Activated CD4-positive, alpha-beta T cell treated with anti-CD3 and anti-CD28 coated beads, Interleukin-2, amount 10 ng/mL, durations not matched to agents 7 days and 5 days (primary cell): ENCODE results near the gene RPL19. TPM values are rescaled to one million over a fixed set of nuclear protein-coding genes. Genes with fewer than 3 reads are reported as not detected.

Source experiments
- CTCF ChIA-PET: fragments of 350-600 bp; sonication (Branson Sonifier 250); formaldehyde crosslinking; loops from one replicate; lab custom pipeline; 2021; ENCODE audit warnings: antibody characterized with exemption; lab: Charles Lee
- POLR2A ChIA-PET: fragments of 350-600 bp; sonication (Branson Sonifier 250); formaldehyde crosslinking; loops from one replicate; lab custom pipeline; 2021; ENCODE audit warnings: antibody characterized with exemption; lab: Charles Lee
- DNase-seq: peaks from one replicate; pipeline ENCODE4 v3.0.0-alpha.2; 2020
- H3K27ac Mint-ChIP-seq: one replicate; pipeline ENCODE4 v1.8.0; 2021; ENCODE audit warnings: mild to moderate bottlenecking, moderate library complexity, mixed read lengths
- H3K27me3 Mint-ChIP-seq: one replicate; pipeline ENCODE4 v1.8.0; 2021; ENCODE audit warnings: mixed read lengths
- H3K36me3 Mint-ChIP-seq: one replicate; pipeline ENCODE4 v1.8.0; 2021; ENCODE audit warnings: low read depth, mixed read lengths
- H3K4me1 Mint-ChIP-seq: one replicate; pipeline ENCODE4 v1.8.0; 2021; ENCODE audit warnings: mixed read lengths
- H3K4me3 Mint-ChIP-seq: one replicate; pipeline ENCODE4 v1.8.0; 2021; ENCODE audit warnings: mild to moderate bottlenecking, moderate library complexity, mixed read lengths
- H3K9me3 Mint-ChIP-seq: one replicate; pipeline ENCODE4 v1.8.0; 2021; ENCODE audit warnings: mixed read lengths
- total RNA-seq, 2 experiments: library from RNA; stranded (reverse); gene quantifications; one replicate each; pipeline ENCODE4 v1.2.3, GENCODE V29; 2021

The RPL19 gene
- total RNA-seq, 2 experiments from 2014 or later = 1,832 to 1,924 TPM

- Mint-ChIP-seq H3K4me3 (no peak overlapping the region), H3K36me3 (peaks cover 3% of the 10 kb centered on the region), H3K4me1 (peaks cover 6% of the 10 kb centered on the region), H3K27ac (no peak overlapping the region), H3K27me3 (peaks cover 58% of the 10 kb centered on the region), H3K9me3 (no peaks in the 10 kb centered on the region)
- ChIA-PET CTCF (interaction anchor here (0.6 to 1.3 kb wide), 4 partner anchors 10 to 69 kb away, joined by 3 to 8 read pairs (median 4); no protein-coding TSS in a partner anchor), POLR2A (no interaction called here)
- DNase-seq = no peak
Measured at GRCh38 chr17:39221572-39221971, 21.5 kb downstream of the RPL19 start.

- POLR2A ChIA-PET = no interaction called here
Measured at GRCh38 chr17:39222151-39222550, 22.1 kb downstream of the RPL19 start.

GRCh38 chr17:39222866-39223834, 23.1 kb downstream of the RPL19 start:
- no peak overlapping the region for H3K27ac Mint-ChIP-seq
- DNase-seq = no peak
- peaks cover 3% of the 10 kb centered on the region for H3K36me3 Mint-ChIP-seq
- H3K4me3 Mint-ChIP-seq = no peak overlapping the region
- H3K27me3 Mint-ChIP-seq = peaks cover 57% of the 10 kb centered on the region
- peaks cover 6% of the 10 kb centered on the region for H3K4me1 Mint-ChIP-seq
- CTCF ChIA-PET = interaction anchor here (0.5 to 1.7 kb wide), 7 partner anchors 9 to 316 kb away, joined by 3 to 4 read pairs (median 3); no protein-coding TSS in a partner anchor
- POLR2A ChIA-PET = no interaction called here
- no peaks in the 10 kb centered on the region for H3K9me3 Mint-ChIP-seq

More at GRCh38 chr17:39222151-39222550, 22.1 kb downstream of the RPL19 start:
- Mint-ChIP-seq H3K27me3 (peaks cover 55% of the 10 kb centered on the region), H3K36me3 (peaks cover 3% of the 10 kb centered on the region), H3K4me1 (peaks cover 6% of the 10 kb centered on the region), H3K9me3 (no peaks in the 10 kb centered on the region), H3K4me3 (no peak overlapping the region), H3K27ac (no peak overlapping the region)
- DNase-seq = no peak
- CTCF ChIA-PET = no interaction called here

- H3K27me3 Mint-ChIP-seq = peaks cover 52% of the 10 kb centered on the region
- no peak overlapping the region for H3K4me3 Mint-ChIP-seq
- no peaks in the 10 kb centered on the region for H3K9me3 Mint-ChIP-seq
- peaks cover 3% of the 10 kb centered on the region for H3K36me3 Mint-ChIP-seq
- POLR2A ChIA-PET = no interaction called here
- peaks cover 6% of the 10 kb centered on the region for H3K4me1 Mint-ChIP-seq
- CTCF ChIA-PET = interaction anchor here (0.5 to 1.7 kb wide), 6 partner anchors 8 to 190 kb away, joined by 3 to 4 read pairs (median 3); no protein-coding TSS in a partner anchor
- DNase-seq = no peak
- no peak overlapping the region for H3K27ac Mint-ChIP-seq
Measured at GRCh38 chr17:39223907-39224777, 24.1 kb downstream of the RPL19 start.

GRCh38 chr17:39224778-39225307, 24.8 kb downstream of the RPL19 start:
- Mint-ChIP-seq H3K4me3 (peak overlapping the region; percentile 13), H3K9me3 (no peaks in the 10 kb centered on the region), H3K4me1 (peaks cover 6% of the 10 kb centered on the region), H3K27me3 (peaks cover 48% of the 10 kb centered on the region), H3K27ac (no peak overlapping the region), H3K36me3 (peaks cover 3% of the 10 kb centered on the region)
- DNase-seq = no peak
- ChIA-PET CTCF (interaction anchor here (1.1 kb wide), 1 partner anchor 26 kb away, joined by 3 read pairs; no protein-coding TSS in a partner anchor), POLR2A (no interaction called here)

GRCh38 chr17:39225308-39225958, 25.4 kb downstream of the RPL19 start, which contains the start of gene STAC2:
Gene STAC2, minus strand, starts transcription at chr17:39225945. Its CDS starts 443 bp downstream, at chr17:39225502.
- Mint-ChIP-seq H3K4me1 (peaks cover 6% of the 10 kb centered on the region), H3K27me3 (peaks cover 46% of the 10 kb centered on the region), H3K27ac (no peak within 1 kb of the TSS), H3K36me3 (peaks cover 3% of the 10 kb centered on the region), H3K4me3 (peak within 1 kb of the TSS; percentile 62), H3K9me3 (no peaks in the 10 kb centered on the region)
- ChIA-PET POLR2A (no interaction called here), CTCF (interaction anchor here (0.9 to 1.1 kb wide), 3 partner anchors 11 to 26 kb away, joined by 3 read pairs; no protein-coding TSS in a partner anchor)
- no peak for DNase-seq

GRCh38 chr17:39225959-39226683, 26.0 kb downstream of the RPL19 start:
- no peak for DNase-seq
- ChIA-PET POLR2A (no interaction called here), CTCF (interaction anchor here (0.9 to 1.1 kb wide), 3 partner anchors 10 to 27 kb away, joined by 3 read pairs; no protein-coding TSS in a partner anchor)
- H3K36me3 Mint-ChIP-seq = peaks cover 3% of the 10 kb centered on the region
- peaks cover 49% of the 10 kb centered on the region for H3K27me3 Mint-ChIP-seq
- no peak overlapping the region for H3K27ac Mint-ChIP-seq
- H3K9me3 Mint-ChIP-seq = no peaks in the 10 kb centered on the region
- peak overlapping the region; percentile 62 for H3K4me3 Mint-ChIP-seq
- H3K4me1 Mint-ChIP-seq = peaks cover 6% of the 10 kb centered on the region

- H3K4me3 Mint-ChIP-seq = no peak overlapping the region
- no peaks in the 10 kb centered on the region for H3K9me3 Mint-ChIP-seq
- DNase-seq = no peak
- ChIA-PET POLR2A (no interaction called here), CTCF (no interaction called here)
- H3K4me1 Mint-ChIP-seq = peaks cover 14% of the 10 kb centered on the region
- H3K36me3 Mint-ChIP-seq = peaks cover 3% of the 10 kb centered on the region
- peaks cover 53% of the 10 kb centered on the region for H3K27me3 Mint-ChIP-seq
- no peak overlapping the region for H3K27ac Mint-ChIP-seq
Measured at GRCh38 chr17:39227364-39227919, 27.4 kb downstream of the RPL19 start.

- no peak for DNase-seq
- H3K27ac Mint-ChIP-seq = no peak overlapping the region
- peaks cover 3% of the 10 kb centered on the region for H3K36me3 Mint-ChIP-seq
- H3K9me3 Mint-ChIP-seq = no peaks in the 10 kb centered on the region
- peaks cover 34% of the 10 kb centered on the region for H3K27me3 Mint-ChIP-seq
- H3K4me3 Mint-ChIP-seq = no peak overlapping the region
- CTCF ChIA-PET = interaction anchor here (0.8 kb wide), 1 partner anchor 22 kb away, joined by 4 read pairs; no protein-coding TSS in a partner anchor
- POLR2A ChIA-PET = no interaction called here
- H3K4me1 Mint-ChIP-seq = peaks cover 14% of the 10 kb centered on the region
Measured at GRCh38 chr17:39229274-39229913, 29.3 kb downstream of the RPL19 start.

- Mint-ChIP-seq H3K4me1 (peaks cover 12% of the 10 kb centered on the region), H3K4me3 (no peak overlapping the region), H3K27me3 (peaks cover 31% of the 10 kb centered on the region), H3K27ac (no peak overlapping the region), H3K36me3 (peaks cover 3% of the 10 kb centered on the region), H3K9me3 (no peaks in the 10 kb centered on the region)
- ChIA-PET POLR2A (no interaction called here), CTCF (interaction anchor here (0.6 to 1.0 kb wide), 2 partner anchors 27 to 31 kb away, joined by 3 read pairs; no protein-coding TSS in a partner anchor)
- DNase-seq = no peak
Measured at GRCh38 chr17:39230361-39230760, 30.3 kb downstream of the RPL19 start.
